Measurements from ENCODE around the gene TOLLIP. TPM values are rescaled to one million over a fixed set of nuclear protein-coding genes. Genes with fewer than 3 reads are reported as not detected.

TOLLIP gene
- total and polyA plus RNA-seq, 2 of the 4 experiments (the other 2 are of a cell fraction), result 19.7 to 42.9 TPM

GRCh38 chr11:1333091-1333772 is 23.8 kb upstream of the TOLLIP start:
- in situ Hi-C loops (cut with MboI; ENCODE audit: low sequenced_read_pairs) (no loop called here), dilution Hi-C loops (cut with HindIII; ENCODE audit: low sequenced_read_pairs, unreplicated experiment) (no loop called here), intact Hi-C loops (cut with micrococcal nuclease) (no loop called here)
- H2AK5ac ChIP-seq (ENCODE audit: low read depth, low read length), result no peak overlapping the region
- H3K18ac ChIP-seq (ENCODE audit: low read depth, low read length), result no peak overlapping the region
- ATAC-seq (ENCODE audit: low read depth), result no peak
- no peak overlapping the region for H2BK120ac ChIP-seq (ENCODE audit: low read depth, low read length)
- H3K4me1 ChIP-seq (ENCODE audit: control insufficient read depth, insufficient read depth, low read length), result peaks cover 6% of the 10 kb centered on the region; the same call in 1 of the 2 replicates
- H4K20me1 ChIP-seq (ENCODE audit: insufficient read depth, low read length), result no peaks in the 10 kb centered on the region
- ChIA-PET POLR2A (ENCODE audit: unreplicated experiment) (no interaction called here), CTCF (no interaction called here)
- TF ChIP-seq SMC3 (IDR thresholded peaks at IDR 0.05; ENCODE audit: low read depth, low read length), result no peak
- H4K5ac ChIP-seq (ENCODE audit: low read depth, low read length), result no peak overlapping the region
- H3K9me3 ChIP-seq (ENCODE audit: control insufficient read depth, insufficient read depth, low read length), result no peaks in the 10 kb centered on the region
- no peak overlapping the region for H4K91ac ChIP-seq (ENCODE audit: insufficient read depth, low read depth, low read length)
- H3K27ac ChIP-seq (ENCODE audit: insufficient read depth, low read length), result no peak overlapping the region
- H2BK15ac ChIP-seq (ENCODE audit: low read depth, low read length), result no peak overlapping the region
- H3K56ac ChIP-seq (ENCODE audit: extremely low read depth, insufficient read depth, low read length), result no peak overlapping the region
- H3K4me2 ChIP-seq (ENCODE audit: low read depth, low read length), result no peak overlapping the region
- H3K27me3 ChIP-seq (ENCODE audit: control insufficient read depth, insufficient read depth, low read length), result peaks cover 10% of the 10 kb centered on the region
- no peak overlapping the region for H3K23ac ChIP-seq (ENCODE audit: low read depth, low read length)
- H3K4ac ChIP-seq (ENCODE audit: low read depth, low read length), result no peak overlapping the region
- WGBS, 2 experiments (ENCODE audit: extremely low coverage in 2 of 2, insufficient read length in 1 of 2), result 57% methylated on average over 4 of the region's 10 CpGs; no CpG with 5 or more reads in 1 of the 2 experiments
- no peak overlapping the region for H2AFZ ChIP-seq (replicated peaks; ENCODE audit: low read length, poor library complexity)
- BruUV-seq (replicated peaks), result no TSS peak
- H2AK9ac ChIP-seq (replicated peaks; ENCODE audit: low read depth, low read length, poor library complexity), result no peak overlapping the region
- no peak overlapping the region for H2BK20ac ChIP-seq (ENCODE audit: low read depth, low read length)
- no peaks in the 10 kb centered on the region for H3K79me1 ChIP-seq (ENCODE audit: low read depth in 1 of 2, low read length in 2 of 2)
- no peak overlapping the region for H3K14ac ChIP-seq (replicated peaks; ENCODE audit: low read depth, low read length)
- no peak overlapping the region for H3K9ac ChIP-seq (ENCODE audit: low read depth, low read length)
- H3K9me1 ChIP-seq (ENCODE audit: insufficient read depth, low read length), result no peaks in the 10 kb centered on the region
- H3K36me3 ChIP-seq (ENCODE audit: control insufficient read depth, insufficient read depth, low read length), result no peaks in the 10 kb centered on the region
- no peak overlapping the region for H2BK5ac ChIP-seq (ENCODE audit: low read depth, low read length, poor library complexity, severe bottlenecking)
- H3K4me3 ChIP-seq (ENCODE audit: insufficient read depth, low read depth, low read length), result no peak overlapping the region
- H4K8ac ChIP-seq (ENCODE audit: low read depth in 2 of 2, low read length in 2 of 2), result no peak overlapping the region
- DNase-seq, result no peak

Measured in IMR-90 (cell line).